Measurements from ENCODE around the gene TMEM100. TPM values are rescaled to one million over a fixed set of nuclear protein-coding genes. Genes with fewer than 3 reads are reported as not detected.

Gene TMEM100
- total RNA-seq, 4 donors from 2014 or later: 2.8 to 26.3 (median 6.2) TPM

GRCh38 chr17:55737976-55738501 lies 15.4 kb upstream of the TMEM100 start:
- no peaks in the 10 kb centered on the region for H3K27me3 ChIP-seq
- no peak for DNase-seq
- no peak overlapping the region for H3K27ac ChIP-seq
- TF ChIP-seq CTCF (IDR thresholded peaks at IDR 0.05) (no peak), POLR2A (IDR thresholded peaks at IDR 0.05) (no peak)
- no peaks in the 10 kb centered on the region for H3K9me3 ChIP-seq
- no peaks in the 10 kb centered on the region for H3K4me1 ChIP-seq
- intact Hi-C loops (cut with DNase I; ENCODE audit: low total_unique reads): no loop called here
- no peak overlapping the region for H3K4me3 ChIP-seq
- H3K36me3 ChIP-seq: no peaks in the 10 kb centered on the region

- intact Hi-C loops (cut with DNase I; ENCODE audit: low total_unique reads): no loop called here
- peak in 1 of 2 donors; percentile 36 for DNase-seq
- Histone ChIP-seq H3K9me3 (no peaks in the 10 kb centered on the region), H3K36me3 (no peaks in the 10 kb centered on the region), H3K4me1 (no peaks in the 10 kb centered on the region), H3K4me3 (no peak overlapping the region), H3K27ac (no peak overlapping the region), H3K27me3 (no peaks in the 10 kb centered on the region)
- TF ChIP-seq POLR2A (IDR thresholded peaks at IDR 0.05): no peak
- peak; percentile 35 to 63 (median 49) for TF ChIP-seq CTCF (IDR thresholded peaks at IDR 0.05)
Measured at GRCh38 chr17:55735731-55736405, 13.2 kb upstream of the TMEM100 start.

- H3K27me3 ChIP-seq: no peaks in the 10 kb centered on the region
- no peaks in the 10 kb centered on the region for H3K36me3 ChIP-seq
- no peak overlapping the region for H3K4me3 ChIP-seq
- no peak for TF ChIP-seq CTCF (IDR thresholded peaks at IDR 0.05)
- no peak for TF ChIP-seq POLR2A (IDR thresholded peaks at IDR 0.05)
- H3K9me3 ChIP-seq: no peaks in the 10 kb centered on the region
- intact Hi-C loops (cut with DNase I; ENCODE audit: low total_unique reads): no loop called here
- no peak overlapping the region for H3K27ac ChIP-seq
- no peak for DNase-seq
- H3K4me1 ChIP-seq: no peaks in the 10 kb centered on the region
Measured at GRCh38 chr17:55734128-55734781, 11.6 kb upstream of the TMEM100 start.

GRCh38 chr17:55731586-55732250 lies 9.1 kb upstream of the TMEM100 start:
- Histone ChIP-seq H3K27ac (peak overlapping the region; percentile 65 to 71), H3K4me1 (no peaks in the 10 kb centered on the region), H3K9me3 (no peaks in the 10 kb centered on the region), H3K36me3 (no peaks in the 10 kb centered on the region), H3K27me3 (no peaks in the 10 kb centered on the region), H3K4me3 (no peak overlapping the region)
- peak; percentile 57 to 61 for DNase-seq
- intact Hi-C loops (cut with DNase I; ENCODE audit: low total_unique reads): no loop called here
- peak in 1 of 2 donors; percentile 15 for TF ChIP-seq POLR2A (IDR thresholded peaks at IDR 0.05)
- no peak for TF ChIP-seq CTCF (IDR thresholded peaks at IDR 0.05)

GRCh38 chr17:55730808-55731207 lies 8.1 kb upstream of the TMEM100 start:
- no peaks in the 10 kb centered on the region for H3K9me3 ChIP-seq
- intact Hi-C loops (cut with DNase I; ENCODE audit: low total_unique reads): no loop called here
- peak overlapping the region; percentile 65 to 71 for H3K27ac ChIP-seq
- no peak for TF ChIP-seq POLR2A (IDR thresholded peaks at IDR 0.05)
- H3K4me3 ChIP-seq: no peak overlapping the region
- no peaks in the 10 kb centered on the region for H3K36me3 ChIP-seq
- no peaks in the 10 kb centered on the region for H3K4me1 ChIP-seq
- no peaks in the 10 kb centered on the region for H3K27me3 ChIP-seq
- no peak for DNase-seq

All from uterus (tissue), 4 donors.